ENCODE results near the gene FAM180A. TPM values are rescaled to one million over a fixed set of nuclear protein-coding genes. Genes with fewer than 3 reads are reported as not detected.

The FAM180A gene
- polyA plus RNA-seq, 4 donors = 0.19 TPM; not detected in 3

DNA sequence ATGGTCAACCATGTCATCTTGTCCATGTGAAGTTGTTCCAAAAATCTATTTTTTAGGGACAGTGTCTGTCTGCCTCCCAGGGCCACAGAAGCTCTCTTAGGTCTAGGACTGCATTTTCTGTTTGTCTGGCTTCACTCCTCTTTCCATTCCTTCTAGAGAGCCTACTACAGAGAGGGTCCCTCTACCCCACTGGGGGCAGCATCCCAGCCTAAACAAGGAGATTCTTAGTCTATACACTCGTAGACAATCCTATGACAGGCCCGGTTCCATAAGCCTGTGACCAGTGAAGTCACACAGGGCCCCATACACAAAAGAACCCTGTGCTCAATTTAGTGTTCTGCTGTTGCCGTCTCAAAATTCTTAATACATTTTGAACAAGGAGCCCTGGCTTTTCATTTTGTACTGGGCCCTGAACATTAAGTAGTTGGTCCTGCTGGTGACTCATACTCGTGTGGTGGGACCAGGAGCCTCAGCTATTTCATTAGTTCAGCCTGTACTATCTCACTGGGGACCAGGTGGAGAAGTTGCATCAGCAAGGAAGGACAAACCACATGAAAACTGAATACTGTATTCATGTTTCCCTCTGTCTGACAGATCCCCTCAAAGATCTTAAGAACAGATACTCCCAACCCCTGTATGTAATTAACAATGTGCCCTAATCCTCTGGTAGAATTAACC, 23.5 kb upstream of the FAM180A start:
- DNase-seq (ENCODE audit: low read depth in 4 of 4, low spot score in 2 of 4) = no peak

DNA sequence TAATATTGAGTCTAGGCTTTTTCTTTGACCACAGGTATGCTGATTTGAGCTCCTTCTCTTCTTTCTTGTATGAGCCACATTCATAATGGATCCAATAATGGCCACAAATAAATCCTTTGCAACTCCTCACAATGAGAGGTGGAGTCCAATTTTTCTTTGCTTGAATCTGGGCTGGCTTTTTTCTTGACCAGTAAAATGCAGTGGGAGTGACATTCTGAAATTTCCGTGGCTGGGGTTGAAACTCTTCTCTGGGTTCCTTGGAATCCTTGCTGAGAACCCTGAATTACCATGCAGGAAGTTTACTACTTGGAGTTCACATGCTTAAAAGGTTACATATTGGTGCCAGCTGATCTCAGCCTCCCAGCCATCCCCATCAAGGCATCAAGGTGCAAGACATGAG, 22.4 kb upstream of the FAM180A start:
- DNase-seq (ENCODE audit: low read depth in 4 of 4, low spot score in 2 of 4) = no peak

DNA sequence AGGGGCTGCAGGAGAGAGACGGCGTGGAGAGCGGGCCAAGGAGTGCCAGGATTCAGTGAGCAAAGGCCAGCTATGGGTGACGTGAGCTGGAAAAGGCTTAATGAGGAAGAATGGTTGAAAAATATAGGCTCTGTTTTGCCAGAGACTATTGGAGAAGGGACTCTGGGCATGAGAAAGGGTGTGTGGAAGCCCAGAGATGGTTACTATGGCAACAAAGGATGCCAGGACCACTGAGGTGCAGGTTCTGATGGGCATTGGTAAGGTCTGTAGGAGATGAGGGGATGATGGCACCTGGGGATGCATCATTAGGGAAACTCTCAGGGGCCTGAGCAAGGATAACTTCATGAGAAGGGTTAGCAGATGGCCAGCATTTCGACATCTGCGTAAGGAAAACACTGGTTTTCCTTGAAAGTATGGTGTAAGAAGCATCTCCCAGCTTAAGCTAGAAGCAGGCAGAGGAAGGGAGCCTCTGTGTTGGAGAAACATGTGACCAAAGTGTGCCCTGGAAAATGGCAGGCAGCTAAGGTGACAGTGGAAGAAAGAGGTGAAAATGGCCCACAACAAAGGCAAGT, 21.6 kb upstream of the FAM180A start:
- no peak for DNase-seq (ENCODE audit: low read depth in 4 of 4, low spot score in 2 of 4)

DNA sequence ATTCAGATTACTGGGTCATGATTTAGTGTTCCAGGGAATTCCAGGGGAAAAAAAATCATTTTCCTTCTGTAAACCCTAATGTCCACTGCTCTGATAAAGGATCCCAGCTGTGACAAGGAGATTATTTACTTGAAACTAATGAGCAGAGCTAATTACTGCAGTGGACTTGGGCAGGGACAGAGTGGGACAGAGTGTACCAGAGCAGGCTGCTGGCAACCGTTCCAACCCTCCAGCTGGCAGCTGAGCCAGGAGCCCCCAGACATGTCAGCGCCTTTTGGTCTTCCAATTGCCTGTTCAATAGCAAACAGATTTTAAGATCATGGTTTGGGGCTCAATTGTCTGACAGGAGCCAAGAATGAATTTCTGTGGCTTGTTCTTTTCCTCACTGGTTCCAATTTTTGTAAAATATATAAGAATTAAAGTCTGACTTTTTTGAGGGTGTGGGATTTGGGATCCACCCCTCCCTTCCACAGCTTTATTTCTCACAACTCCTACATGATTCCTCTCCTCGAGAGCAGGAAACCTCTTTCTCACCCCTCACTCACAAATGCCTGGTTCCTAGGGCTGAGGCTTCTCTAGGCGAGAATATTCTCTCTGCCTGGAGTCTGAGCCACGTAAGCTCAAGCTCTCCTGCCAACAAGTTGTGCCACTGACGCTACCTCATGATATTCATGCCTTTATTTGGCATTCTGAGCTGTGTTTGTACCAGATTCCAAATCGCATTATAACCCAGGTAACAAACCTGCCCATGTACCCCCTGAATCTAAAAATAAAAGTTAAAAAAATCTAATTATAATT, 20.6 kb upstream of the FAM180A start:
- DNase-seq (ENCODE audit: low read depth in 4 of 4, low spot score in 2 of 4) = no peak

DNA sequence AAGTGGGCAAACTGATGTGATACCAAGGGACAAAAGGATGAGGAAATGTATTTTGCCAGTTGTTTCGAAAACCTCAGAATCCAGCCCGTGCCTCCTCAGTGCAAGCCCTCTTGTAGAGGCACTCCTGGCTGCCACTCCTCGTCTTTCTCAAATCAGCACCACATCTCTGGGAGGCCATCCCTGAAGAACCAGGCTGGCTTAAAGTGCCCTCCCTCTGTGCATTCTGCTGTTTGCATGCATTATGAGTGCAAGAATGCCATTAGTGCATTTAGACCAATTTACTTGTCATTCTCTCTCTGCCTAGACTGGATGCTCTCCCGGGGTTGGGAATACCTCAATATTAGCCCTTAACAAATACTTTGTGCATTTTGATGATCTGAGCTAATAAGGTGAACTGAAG, 19.9 kb upstream of the FAM180A start:
- no peak for DNase-seq (ENCODE audit: low read depth in 4 of 4, low spot score in 2 of 4)

DNA sequence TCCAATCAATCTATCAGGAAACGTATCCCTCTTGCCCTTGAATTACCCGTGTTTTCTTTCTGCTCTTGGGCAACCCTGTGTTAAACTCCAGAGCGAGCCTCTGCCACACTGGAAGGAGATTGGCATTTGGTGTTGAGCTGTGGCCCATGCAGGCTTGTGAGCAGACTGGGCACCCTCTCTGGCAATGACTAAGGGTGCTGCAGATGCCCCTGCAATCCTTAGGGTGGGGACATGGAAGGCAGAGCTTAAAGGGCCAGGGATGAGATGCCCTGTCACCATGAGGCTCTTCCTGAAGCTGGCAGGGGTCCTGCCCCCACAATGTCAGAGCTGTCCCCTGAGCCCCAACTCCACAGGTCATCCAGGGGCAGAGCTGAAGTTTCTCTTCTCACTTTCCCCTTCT, 19.5 kb upstream of the FAM180A start:
- DNase-seq (ENCODE audit: low read depth in 4 of 4, low spot score in 2 of 4) = no peak

DNA sequence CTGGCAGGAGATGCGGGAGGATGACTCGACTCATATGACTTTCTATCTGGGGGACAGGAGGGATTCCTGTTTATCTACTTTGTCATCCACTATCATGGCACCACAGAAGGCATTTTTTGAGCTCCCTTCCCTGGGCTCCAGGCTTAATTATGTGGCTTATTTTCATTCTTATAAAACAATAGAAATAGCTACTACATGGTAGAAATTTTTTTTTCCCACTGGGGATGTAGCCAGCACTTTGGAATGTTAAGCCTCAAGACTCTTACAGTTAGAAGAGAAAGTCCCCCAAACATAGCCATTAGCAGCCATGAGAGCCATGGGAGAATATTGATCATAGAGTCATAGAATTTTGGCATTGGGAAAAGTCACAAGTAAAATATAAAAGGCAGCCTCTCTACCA, 14.6 kb upstream of the FAM180A start:
- no peak for DNase-seq (ENCODE audit: low read depth in 4 of 4, low spot score in 2 of 4)

DNA sequence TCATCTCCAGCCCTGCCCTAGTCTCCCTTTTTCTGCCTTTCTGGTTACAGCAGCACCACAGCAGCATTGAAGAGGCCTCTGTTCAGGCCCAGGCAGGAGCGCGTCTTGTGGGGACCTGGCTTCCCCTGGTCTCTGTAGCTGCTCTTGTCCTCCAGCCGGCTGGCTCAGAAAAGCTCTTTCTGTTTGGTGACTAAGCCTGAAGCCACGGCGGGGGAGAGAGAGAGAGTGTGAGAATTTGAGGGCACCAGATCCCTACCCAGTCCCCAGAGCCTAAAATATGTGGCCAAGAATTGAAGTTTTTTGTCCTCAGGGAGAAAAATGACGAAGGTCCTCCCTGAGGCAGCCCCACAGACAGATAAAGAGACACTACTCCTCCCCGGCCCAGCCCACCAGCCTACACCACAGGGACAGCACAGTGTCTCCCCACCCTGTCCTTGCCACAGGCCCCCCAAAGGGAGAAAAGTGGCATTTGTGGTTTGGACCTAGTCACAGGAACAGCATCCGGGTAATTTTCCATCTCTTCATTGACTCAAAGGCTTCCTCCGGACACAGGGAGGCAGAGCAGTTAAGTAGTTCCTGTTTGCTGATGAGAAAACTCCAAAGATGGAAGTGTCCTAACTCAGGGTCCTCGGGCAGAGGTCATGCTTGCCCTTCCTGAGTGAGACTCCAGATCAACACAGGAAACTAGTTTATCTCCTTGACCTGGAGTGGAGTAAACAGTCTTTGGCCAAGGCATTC, 13.3 kb upstream of the FAM180A start:
- no peak for DNase-seq (ENCODE audit: low read depth in 4 of 4, low spot score in 2 of 4)

DNA sequence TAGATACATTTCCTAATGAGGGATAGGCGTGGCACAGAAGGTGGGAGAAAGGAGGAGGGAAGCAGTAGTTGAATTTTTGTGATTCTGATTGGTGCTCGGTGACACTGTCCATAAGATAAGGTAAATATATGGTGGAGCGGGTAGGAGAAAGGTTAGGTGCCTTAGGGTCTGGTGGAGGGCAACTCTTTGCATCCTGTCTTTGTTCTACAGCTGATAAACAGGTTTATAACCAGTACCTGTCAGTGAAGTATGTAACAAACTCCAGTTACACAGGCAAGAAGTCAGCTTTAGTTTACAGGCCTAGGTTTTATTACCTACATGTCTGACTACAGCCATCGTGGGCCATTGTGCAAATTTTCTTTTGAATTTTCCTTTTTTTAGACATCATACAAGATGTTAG, 10.9 kb upstream of the FAM180A start:
- no peak for DNase-seq (ENCODE audit: low read depth in 4 of 4, low spot score in 2 of 4)

DNA sequence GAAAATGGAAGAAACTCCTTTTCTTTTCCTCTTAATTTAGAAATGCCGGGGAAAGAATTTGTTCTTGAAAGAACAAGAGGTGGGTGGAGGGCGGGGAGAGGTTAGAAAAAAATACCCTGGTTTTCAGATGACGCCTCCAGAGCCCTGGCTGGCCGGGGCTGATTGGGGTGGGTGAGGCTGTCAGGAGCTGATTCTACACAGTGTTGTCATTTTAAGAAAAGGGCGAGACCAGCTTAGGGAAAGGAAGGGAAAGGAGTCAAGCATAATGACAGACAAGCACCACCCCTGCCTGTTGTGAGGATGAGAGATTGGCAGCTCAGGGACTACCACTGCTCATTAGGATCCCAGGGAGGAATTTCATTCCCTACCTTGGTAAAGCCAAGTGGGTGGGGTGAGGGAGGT, 9.9 kb upstream of the FAM180A start:
- no peak for DNase-seq (ENCODE audit: low read depth in 4 of 4, low spot score in 2 of 4)

DNA sequence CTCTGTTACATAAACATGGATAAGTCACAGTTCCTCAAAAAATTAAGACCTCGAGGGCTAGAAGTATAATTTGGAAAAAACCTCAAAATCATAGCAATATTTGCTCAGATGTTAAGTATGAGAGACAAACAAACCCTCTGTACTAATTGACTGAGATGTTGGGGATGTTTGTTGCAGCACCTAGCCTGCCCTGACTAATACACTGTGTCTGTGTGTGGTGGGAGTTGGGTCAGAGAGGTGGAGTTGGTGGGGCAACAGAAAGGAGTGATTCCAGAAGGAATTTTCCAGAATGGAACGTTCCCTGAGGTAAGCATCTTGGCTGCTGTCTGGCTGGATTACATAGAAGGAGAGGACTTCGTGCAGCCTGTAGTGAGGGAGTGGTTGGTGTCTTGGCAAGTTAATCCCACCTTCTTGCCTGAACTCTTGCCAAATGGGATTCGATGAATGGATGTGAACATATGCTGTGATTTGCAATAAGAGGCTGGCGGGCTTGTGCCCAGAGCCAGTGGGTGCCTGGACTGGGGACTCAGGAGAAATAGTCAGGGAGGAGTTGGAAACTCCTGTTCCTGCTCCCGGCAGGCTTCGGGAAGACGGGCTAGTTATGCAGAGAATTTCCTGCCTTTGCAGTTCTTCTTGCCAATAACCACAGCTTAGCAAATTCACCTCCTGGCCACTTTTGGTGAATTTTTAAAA, 9.3 kb upstream of the FAM180A start:
- DNase-seq (ENCODE audit: low read depth in 4 of 4, low spot score in 2 of 4) = no peak

DNA sequence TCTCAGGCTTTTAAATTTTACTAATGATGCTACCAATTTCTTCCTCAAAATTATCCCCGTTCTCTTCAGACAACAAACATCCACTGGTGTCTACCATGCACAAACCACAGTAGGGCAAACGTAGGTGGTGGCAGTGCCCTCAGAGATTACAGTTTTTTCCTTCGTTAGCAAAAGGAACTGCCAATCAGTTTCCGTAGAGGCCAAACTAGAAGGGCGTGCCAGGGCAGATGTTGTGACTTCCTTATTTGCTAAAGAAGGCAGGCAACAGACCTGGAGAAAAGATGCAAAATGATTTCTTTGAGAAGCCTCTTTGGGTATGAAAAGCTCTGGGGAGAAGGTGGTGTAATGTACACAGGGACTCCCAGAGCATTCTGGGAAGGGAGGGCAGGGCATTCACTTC, 7.6 kb upstream of the FAM180A start:
- DNase-seq (ENCODE audit: low read depth in 4 of 4, low spot score in 2 of 4) = no peak

DNA sequence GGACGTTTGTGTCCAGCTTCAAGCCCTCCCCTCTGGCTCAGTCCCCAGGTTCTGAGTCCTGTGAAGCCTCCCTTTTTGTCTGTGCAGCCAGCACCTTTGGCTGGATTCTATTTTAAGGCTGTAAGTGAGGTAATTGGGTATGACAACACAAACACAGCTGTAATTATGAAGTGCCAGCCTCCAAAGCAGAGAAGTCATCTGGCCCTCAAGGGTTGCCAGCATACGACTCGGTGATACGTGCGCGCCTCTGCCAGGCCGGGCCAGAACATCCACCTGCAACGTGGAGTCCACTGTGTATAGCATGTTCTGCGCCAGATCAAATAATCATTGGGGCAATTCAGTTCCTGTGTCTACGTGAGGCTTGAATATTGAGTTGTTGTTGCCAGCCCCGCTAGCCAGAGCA, 6.7 kb upstream of the FAM180A start:
- DNase-seq (ENCODE audit: low read depth in 4 of 4, low spot score in 2 of 4) = no peak

DNA sequence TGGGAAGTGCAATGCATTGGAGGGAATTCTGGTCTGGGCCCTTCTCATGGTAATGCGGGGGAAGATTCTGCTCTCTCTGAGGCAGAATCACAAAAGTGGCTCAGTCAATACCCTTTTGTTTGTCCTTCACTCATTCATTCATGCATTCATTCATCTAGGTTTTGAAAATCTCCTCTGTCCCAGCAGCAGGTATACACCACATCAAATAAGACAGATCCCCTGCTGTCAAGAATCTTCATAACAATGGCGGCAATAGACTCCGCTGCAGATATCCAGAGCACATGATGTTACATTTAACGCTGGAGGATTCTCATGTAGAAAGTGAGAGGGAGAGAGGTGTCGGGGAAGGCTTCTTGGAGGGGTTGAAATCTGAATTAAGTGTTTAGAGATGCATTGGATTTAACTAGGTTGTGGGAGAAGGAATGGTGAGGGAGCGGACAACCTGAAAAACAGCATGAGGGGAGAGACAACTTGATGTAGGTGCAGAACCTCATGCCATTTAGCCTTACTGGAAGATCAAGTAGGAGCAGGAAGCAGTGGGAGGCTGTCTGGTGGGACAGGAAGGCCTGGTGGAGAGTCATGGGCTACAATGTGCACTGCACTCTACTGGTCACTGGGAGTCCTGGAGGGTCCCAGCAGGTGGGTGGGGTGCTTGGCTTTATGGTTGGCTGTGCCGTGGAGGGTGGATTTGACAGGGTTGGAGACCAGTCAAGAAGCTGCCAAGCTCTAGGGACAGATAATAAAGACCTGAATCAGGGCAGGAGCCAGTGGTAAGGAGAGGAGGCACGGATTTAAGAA, 5.2 kb upstream of the FAM180A start:
- DNase-seq (ENCODE audit: low read depth in 4 of 4, low spot score in 2 of 4) = no peak

DNA sequence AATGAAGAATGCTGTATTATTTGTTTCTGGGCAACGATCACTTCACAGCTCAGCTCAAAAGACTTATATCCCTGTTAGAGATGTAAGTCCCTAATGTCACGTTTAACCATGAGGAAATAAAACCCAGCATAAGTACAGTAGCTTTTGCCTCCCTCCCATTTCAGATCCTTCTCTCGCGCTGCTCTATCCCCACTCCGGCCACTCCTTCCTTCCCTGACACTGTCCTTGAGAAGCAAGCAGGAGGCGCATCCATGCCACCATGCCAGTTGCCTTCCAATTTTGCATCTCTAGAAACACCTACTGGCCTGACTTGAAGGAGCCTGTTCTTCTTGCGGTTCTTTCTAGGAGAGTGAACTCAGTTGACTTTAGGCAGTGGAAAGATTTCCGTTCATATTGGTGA, 1.2 kb downstream of the FAM180A start:
- no peak for DNase-seq (ENCODE audit: low read depth in 4 of 4, low spot score in 2 of 4)

DNA sequence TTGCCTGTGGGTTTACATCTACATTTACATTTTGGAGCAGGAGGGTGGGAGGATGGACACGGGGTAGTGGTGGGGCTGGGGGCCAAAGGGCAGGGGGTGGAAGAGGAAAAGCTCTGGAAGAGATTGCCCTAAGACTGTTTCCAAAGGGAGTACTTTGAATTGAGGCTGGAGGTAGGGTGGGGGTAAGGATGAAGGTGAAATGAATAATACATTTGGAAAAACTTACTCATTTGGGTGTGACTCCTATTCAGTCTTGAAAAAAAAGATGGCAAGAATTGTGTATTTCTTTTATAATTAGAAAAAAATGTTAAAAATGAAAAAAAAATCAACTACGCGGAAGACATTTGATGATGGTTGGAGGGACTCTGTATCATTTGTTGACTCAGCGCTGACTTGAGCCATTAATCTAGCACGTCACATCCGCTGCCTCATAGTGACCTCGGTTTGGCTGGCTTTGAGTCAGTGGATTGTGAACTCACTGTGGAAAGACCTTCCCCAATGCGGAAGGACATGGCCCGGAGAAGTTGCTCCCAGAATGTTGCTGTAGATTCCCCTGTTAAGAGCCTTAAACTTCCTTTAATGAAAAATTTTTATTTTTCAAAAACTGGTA, 2.8 kb downstream of the FAM180A start:
- DNase-seq (ENCODE audit: low read depth in 4 of 4, low spot score in 2 of 4) = no peak

DNA sequence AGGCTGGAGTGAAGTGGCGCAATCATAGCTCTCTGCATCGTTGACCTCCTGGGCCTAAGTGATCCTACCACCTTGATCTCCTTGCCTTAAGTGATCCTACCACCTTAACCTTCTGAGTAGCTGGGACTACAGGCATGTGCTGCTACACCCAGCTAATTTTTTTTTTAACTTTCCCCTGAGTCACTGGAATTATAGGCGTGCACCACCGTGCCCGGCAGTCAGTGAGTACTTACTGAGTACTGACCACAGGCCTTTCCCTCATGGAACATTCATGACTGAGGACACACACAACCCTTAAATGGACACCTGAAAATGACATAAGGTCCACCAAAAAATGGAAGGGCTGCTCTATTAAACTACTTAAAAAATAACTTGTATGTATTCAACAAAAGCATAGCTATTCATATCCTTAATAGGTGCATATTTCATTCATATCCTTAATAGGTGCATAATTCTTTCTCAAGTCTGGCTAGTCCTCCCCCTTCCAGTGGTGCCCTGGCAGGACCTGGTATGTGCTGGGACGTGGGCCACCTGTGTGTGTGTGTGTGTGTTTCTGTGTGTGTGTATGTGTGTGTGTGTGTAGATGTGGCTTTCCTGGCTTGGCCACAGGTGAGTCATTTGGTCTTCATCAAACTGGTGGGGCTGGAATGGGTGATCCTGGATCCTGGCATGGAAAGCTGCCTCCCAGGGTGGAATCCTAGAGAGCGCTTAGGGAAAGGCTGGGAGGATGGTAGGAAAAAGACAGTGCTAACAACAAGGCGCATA, 3.5 kb downstream of the FAM180A start:
- no peak for DNase-seq (ENCODE audit: low read depth in 4 of 4, low spot score in 2 of 4)

DNA sequence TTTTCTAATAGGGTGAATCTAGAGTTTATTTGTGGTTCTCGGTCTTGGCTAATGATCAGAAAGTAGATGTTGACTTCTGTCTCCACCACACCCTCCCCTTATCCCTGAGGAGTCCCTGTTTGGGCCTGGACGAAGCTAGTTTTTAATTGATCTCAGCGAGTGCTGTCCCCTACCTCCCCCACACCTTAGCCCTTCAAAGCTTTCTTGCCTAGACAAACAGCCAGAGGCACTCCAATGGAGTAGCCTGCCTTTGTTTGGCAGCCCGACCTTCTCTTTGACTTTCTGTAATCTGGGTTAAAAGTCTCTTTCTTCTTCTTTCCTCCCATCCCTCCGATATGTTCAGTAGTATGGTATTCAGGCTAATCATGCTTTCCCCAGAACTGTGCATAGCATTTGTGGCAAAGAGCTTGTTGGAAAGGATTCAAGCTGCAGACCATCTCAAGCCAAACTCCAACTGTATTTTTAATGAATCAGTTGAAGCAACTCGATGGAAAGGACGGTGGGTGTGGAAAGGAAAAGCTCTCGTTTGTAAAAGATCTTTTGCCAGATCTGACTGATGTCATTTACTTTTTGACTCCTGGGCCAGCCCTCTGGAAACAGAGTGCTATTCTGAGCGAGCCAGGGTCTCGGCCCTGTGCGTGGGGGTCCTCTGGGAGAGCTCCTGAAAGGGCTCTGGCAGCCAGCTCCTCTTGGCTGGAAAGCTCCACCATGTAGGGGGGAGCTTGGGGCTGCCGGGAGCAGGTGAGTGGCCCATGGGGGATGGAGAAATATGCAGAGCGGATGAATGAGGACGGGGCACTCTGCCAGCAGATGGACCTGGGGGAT, 4.5 kb downstream of the FAM180A start:
- no peak for DNase-seq (ENCODE audit: low read depth in 4 of 4, low spot score in 2 of 4)

Measured in left renal cortex interstitium (tissue), 4 donors.